HG03442 (cell line): ENCODE data around the gene HACD1.

Source experiments
- ATAC-seq: cut with Tn5 transposase; IDR thresholded peaks from one replicate; pipeline ENCODE4 v1.9.1; 2021; ENCODE audit warnings: mild to moderate bottlenecking, moderate library complexity; ENCODE audit not compliant: unreplicated experiment

Gene HACD1

DNA sequence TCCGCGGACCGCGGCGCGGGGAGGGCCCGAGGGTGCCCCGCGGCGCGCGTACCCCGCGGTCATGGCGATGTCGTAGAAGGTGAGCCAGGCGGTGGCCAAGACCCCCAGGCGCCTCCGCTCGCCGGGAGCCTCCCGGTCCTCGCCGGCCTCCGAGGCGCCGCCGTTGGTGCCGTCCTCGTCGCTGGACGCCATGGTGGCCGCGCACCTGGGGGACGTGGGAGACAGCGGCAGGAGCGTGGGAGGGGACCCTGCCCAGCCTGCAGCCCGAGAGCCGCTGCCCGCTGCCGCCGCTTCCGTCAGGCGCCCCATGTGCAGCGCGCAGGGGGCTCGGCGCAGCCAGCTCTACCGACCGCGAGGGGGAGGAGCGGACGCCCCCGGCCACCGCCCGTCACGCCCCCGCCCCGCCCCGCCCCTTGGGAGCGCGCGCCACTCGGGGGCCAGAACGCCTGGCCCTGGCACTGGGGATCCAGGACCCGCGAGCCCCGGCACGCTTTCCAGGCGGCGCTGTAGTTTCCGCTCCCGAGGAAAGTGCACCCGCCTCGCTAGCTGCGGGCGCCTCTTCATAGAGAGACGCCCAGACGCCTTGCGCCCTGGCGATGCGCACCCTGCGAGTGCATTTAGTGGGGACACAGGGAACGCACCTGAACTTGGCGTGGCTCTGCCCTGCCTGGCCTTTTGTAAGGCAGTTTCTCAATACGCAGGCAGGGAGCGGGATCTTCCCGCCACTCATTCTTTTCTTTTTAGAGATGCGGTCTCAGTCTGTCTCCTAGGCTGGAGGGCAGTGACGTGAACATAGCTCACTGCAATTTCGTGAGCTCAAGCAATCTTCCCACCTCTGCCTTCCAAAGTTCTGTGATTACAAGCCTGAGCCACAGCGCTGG lies at the start of gene HACD1:
Gene HACD1 (minus strand): TSS at position 344 of the 881 bp plus-strand sequence. CDS start 35 bp downstream, at position 309.
- ATAC-seq: peak; percentile 62

DNA sequence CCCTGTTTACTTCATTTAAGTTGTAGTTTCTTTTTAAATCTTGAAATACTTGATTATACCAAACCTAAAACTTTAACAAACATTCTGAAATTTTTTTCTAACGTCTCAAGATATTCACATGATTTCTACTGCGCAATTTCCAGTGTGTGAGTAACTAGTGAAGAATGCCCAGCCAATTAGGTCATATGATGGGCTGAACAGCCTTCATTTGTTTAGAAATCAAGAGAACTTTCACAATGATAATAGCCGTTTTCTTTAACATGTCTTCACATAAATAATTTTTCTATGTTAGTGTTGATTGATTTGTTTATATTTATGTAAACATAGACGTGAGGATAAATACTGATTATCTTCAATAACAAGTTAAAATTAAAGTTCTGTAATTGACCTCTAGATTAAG lies 48.6 kb upstream of the HACD1 start:
- no peak for ATAC-seq

GRCh38 chr10:17663450-17663849 lies 46.3 kb upstream of the HACD1 start:
- ATAC-seq: no peak

GRCh38 chr10:17662193-17663138 lies 45.3 kb upstream of the HACD1 start:
- ATAC-seq: no peak

GRCh38 chr10:17661510-17661909 lies 44.3 kb upstream of the HACD1 start:
- ATAC-seq: no peak

DNA sequence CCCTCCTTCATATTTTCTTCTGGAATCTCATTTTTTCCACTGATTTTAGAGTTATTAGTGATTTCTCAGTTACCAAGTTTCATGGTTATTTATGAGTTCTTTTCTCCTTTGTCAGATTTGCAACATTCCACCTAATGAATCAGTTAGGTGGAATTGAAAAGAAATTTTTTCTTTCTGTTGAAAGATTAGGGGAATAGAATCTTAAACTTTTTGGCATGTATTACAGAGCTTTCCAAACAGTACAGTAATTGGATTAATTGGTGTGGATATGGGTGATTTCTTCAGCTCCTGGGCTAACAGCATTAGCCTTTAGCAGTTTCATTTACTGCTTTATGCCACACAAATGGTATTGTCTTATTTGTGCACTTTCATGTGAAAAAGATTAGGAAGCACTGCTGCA lies 43.7 kb upstream of the HACD1 start:
- no peak for ATAC-seq

DNA sequence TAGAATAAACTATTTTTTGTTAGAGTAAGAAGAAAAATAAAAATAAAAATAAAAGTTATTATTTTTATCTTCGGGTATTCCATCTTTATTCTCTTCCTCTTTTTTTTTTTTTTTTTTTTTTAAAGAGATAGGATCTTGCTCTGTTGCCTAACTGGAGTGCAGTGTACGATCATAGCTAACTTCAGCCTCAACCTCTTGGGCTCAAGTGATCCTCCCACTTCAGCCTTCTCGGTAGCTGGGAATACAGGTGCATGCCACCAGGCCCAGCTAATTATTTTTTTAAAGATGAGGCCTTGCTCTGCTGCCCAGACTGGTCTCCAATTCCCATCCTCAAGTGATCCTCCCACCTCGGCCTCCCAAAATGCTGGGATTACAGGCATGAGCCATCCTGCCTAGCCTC lies 42.2 kb upstream of the HACD1 start:
- ATAC-seq: no peak

DNA sequence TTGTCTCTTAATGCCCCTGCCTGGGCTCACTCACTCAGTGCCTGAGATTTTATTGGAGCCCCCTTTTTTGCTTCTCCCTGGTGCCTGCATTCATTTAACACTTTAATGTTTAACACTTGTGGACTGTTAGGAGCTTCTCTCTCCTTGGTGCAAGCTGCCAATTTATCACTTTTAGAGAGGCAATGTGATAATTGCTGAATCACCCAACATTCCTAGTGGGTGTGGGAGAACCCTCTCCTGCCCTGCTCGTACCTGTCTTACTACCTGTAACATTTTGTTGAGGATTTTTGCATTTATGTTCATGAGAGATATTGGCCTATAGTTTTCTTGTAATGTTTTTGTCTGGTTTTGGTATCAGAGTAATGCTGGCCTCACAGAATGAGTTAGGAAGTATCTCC lies 39.9 kb upstream of the HACD1 start:
- no peak for ATAC-seq

DNA sequence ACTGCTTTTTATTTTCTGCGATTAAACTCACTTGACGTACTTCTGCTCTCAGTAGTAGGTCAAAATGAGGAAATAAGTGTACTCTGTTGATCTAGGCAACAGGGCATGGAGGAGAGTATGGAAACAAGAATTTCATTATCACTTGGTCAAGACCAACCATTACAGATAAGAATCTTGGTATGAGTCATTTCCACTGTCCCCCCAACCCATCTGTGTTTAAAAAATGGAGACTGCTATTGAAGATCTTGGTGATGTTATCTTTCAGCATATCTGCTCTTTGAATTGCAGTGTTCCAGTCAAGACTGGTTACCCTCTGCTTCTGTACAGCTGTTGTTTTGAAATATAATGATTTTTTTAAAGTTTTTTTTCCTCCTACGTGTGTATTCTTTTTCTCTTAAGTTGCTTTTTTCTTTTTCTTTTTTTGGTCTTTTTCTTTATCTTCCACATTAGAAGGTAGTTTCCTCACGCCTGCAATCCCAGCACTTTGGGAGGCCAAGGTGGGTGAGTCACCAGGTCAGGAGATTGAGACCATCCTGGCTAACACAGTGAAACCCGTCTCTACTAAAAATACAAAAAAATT lies 38.5 kb upstream of the HACD1 start:
- ATAC-seq: peak; percentile 96

GRCh38 chr10:17655009-17655408 lies 37.8 kb upstream of the HACD1 start:
- ATAC-seq: no peak

- ATAC-seq: no peak
Measured at GRCh38 chr10:17652585-17652984, 35.4 kb upstream of the HACD1 start.

DNA sequence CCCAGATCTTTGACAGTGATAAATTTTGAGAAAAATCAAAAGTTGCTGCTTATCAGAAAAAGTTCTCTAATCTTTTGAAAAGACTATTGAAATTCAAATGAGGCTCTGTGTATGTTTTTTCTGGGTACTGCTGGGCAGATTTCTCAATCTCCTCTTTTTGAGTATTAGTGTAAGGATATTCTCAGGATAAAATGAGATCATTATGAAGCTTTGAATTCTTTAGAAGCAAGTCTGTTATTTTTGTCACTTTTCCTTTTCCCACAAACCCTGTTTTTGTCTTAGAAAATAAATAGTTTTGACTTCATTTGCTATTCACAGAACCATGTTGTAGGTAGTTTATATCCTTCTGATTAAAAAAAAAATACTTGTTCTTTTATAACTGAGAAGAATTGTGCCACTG lies 34.7 kb upstream of the HACD1 start:
- no peak for ATAC-seq

- no peak for ATAC-seq
Measured at GRCh38 chr10:17650416-17650815, 33.2 kb upstream of the HACD1 start.

- ATAC-seq: no peak
Measured at GRCh38 chr10:17649836-17650235, 32.7 kb upstream of the HACD1 start.

DNA sequence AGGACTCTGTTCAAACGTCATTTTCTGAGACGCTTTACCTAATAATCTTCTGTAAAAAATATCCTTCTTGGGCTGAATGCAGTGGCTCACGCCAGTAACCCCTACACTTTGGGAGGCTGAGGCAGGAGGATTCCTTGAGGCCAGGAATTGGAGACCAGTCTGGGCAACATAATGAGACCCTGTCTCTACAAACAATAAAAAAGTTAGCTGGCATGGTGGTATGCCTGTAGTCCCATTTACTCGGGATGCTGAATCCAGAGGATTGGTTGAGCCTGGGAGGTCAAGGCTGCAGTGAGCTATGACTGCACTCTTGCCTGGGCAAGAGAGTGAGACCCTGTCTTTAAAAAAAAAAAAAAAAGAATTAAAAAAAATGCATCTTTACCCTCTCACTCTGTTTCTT lies 31.9 kb upstream of the HACD1 start:
- no peak for ATAC-seq

DNA sequence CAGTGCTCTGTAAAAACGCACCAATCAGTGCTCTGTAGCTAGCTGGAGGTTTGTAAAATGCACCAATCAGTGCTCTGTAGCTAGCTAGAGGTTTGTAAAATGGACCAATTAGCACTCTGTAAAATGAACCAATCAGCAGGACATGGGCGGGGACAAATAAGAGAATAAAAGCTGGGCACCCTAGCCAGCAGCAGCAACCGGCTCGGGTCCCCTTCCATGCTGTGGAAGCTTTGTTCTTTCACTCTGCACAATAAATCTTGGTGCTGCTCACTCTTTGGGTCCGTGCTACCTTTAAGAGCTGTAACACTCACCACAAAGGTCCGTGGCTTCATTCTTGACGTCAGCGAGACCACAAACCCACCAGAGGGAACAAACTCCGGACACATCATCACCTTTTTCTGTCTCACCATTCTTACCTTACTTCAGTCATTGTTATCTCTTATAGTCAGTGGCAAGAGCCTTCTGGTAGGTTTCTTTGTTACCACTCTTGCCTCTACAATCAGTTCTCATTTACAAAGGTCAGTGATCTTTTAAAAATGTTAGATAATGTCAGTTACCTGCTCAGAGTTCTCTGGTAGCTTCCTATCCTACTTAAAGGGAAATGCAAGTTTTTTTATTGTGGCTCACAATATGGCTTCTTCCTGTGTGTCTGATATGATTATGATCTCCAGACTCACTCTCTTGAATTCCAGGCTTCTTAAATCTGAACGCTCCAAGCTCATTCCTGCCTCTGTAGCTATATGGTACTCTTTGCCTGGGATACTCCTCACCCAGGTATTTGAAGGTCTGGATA lies 31.3 kb upstream of the HACD1 start:
- ATAC-seq: no peak

DNA sequence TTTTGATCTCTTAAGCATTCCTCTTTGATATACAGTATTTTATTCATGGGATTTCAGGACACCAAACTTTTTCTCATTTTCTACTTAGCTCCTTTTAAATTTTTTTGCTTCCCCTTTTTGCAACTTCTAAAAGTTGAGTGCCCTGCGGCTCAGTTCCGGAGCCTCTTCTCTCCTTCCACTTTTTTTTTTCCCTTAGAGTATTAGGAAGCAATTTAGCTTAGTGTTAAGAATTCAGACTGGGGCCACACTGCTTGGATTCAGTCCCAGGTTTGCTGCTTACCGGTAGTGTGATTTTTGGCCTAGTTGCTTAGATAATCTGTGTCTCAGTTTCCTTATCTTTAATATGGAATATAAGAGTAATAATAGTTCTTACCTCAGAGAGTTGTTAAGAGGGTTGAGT lies 30.2 kb upstream of the HACD1 start:
- no peak for ATAC-seq

DNA sequence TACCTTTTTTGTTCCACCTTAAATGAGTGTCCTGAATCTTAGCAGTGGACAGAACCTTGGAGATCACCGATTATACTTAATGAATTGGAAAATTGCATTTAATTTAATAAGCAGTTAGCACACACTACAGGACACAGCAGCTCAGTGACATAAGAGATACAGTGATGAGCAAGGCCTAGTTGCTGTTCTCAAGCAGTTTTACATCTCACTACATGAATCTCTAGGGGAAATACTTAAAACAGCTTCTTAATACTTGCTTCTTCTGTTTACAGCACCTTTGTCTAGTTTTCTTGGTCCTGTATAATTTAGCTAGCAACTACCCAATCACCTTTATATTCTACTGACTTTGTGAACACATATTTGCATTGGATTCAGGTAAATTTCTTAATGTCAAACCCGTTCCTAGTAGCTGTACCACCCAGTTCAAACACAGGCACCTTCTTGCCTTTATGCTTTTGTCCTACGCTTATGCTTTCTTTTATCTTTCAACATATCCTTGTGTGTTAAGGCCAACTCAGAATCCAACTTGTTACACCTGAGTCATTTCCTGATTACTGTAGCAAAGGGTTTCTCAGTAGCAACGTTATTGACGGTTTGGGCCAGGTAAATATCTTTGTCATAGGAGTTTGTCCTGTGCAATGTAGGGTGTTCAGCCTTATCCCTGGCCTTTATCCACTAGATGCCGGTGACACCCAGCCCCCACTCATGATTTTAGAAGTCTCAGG lies 28.6 kb upstream of the HACD1 start:
- ATAC-seq: no peak

DNA sequence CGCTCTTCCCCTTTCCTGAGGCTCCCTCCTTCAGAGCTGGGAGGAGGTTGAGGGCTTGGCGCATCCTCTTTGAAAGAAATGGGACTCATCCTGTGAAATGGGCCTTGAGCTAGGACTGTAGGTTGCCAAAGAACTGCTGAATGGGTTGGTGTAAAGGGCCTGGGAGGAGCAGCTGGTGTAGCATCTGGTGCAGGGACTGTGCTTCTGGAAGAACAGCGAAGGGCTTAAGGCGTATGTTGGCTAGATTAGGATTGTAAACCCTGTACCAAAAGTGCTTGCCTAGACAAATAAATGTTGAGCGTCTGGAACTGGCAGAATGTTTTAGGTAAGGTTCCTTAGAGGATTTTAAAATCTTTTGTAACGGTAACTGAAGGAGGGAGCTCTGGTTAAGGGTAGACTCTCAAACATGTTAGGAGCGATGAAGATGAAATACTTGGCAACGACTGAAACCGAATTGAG lies 27.3 kb upstream of the HACD1 start:
- peak; percentile 18 for ATAC-seq
